H9 (cell line): ENCODE results near the gene CTXN1. TPM values are rescaled to one million over a fixed set of nuclear protein-coding genes. Genes with fewer than 3 reads are reported as not detected.

Experiments
- DNase-seq: peaks from one replicate; pipeline ENCODE4 v3.0.0-alpha.2; 2017
- H2AFZ ChIP-seq: one replicate; pipeline ENCODE4 v1.6.1; 2013; ENCODE audit warnings: mild to moderate bottlenecking, low read length, control low read depth, moderate library complexity
- H2AK5ac ChIP-seq: 2 replicates; pipeline ENCODE4 v1.6.1; 2013; ENCODE audit warnings: low read length, control low read depth, mixed read lengths; ENCODE audit not compliant: insufficient read length
- H2BK120ac ChIP-seq: one replicate; pipeline ENCODE4 v1.6.1; 2013; ENCODE audit warnings: low read depth, mild to moderate bottlenecking, low read length, control low read depth, inconsistent platforms; ENCODE audit not compliant: poor library complexity, severe bottlenecking
- H2BK12ac ChIP-seq: 2 replicates; pipeline ENCODE4 v1.6.1; 2013; ENCODE audit warnings: low read length, control low read depth, mixed read lengths, low read depth; ENCODE audit not compliant: insufficient read length
- H2BK15ac ChIP-seq: 2 replicates; pipeline ENCODE4 v1.6.1; 2013; ENCODE audit warnings: low read depth, low read length, control low read depth
- H2BK20ac ChIP-seq: one replicate; pipeline ENCODE4 v1.6.1; 2013; ENCODE audit warnings: low read depth, mild to moderate bottlenecking, low read length, control low read depth, inconsistent platforms; ENCODE audit not compliant: poor library complexity, severe bottlenecking
- H2BK5ac ChIP-seq: 2 replicates; pipeline ENCODE4 v1.6.1; 2013; ENCODE audit warnings: low read length, control low read depth, mixed read lengths; ENCODE audit not compliant: insufficient read length
- H3K14ac ChIP-seq: 2 replicates; pipeline ENCODE4 v1.6.1; 2013; ENCODE audit warnings: low read length, control low read depth; ENCODE audit not compliant: insufficient read depth
- H3K18ac ChIP-seq: 2 replicates; pipeline ENCODE4 v1.6.1; 2013; ENCODE audit warnings: low read depth, mild to moderate bottlenecking, mixed read lengths, low read length, control low read depth; ENCODE audit not compliant: insufficient read length
- H3K23ac ChIP-seq: 2 replicates; pipeline ENCODE4 v1.6.1; 2013; ENCODE audit warnings: low read length, control low read depth, mixed read lengths, low read depth; ENCODE audit not compliant: insufficient read length
- H3K23me2 ChIP-seq: 2 replicates; pipeline ENCODE4 v1.6.1; 2013; ENCODE audit warnings: low read depth, mild to moderate bottlenecking, mixed read lengths, low read length, control low read depth; ENCODE audit not compliant: insufficient read length, poor library complexity, severe bottlenecking
- H3K27ac ChIP-seq: 2 replicates; pipeline ENCODE4 v1.5.1; 2013; ENCODE audit warnings: low read length, control low read depth, mixed read lengths, low read depth; ENCODE audit not compliant: insufficient read length
- H3K27me3 ChIP-seq: 2 replicates; pipeline ENCODE4 v1.6.1; 2013; ENCODE audit warnings: low read length, control low read depth, inconsistent platforms; ENCODE audit not compliant: insufficient read depth
- H3K4ac ChIP-seq: 2 replicates; pipeline ENCODE4 v1.6.1; 2013; ENCODE audit warnings: low read depth, mild to moderate bottlenecking, control low read depth, inconsistent platforms, low read length, moderate library complexity
- H3K4me1 ChIP-seq: 2 replicates; pipeline ENCODE4 v1.6.1; 2013; ENCODE audit warnings: low read length, control low read depth, inconsistent platforms; ENCODE audit not compliant: insufficient read depth
- H3K4me2 ChIP-seq: 2 replicates; pipeline ENCODE4 v1.6.1; 2013; ENCODE audit warnings: low read length, control low read depth, mixed read lengths; ENCODE audit not compliant: insufficient read length, insufficient read depth
- H3K56ac ChIP-seq: 2 replicates; pipeline ENCODE4 v1.6.1; 2013; ENCODE audit warnings: low read depth, mild to moderate bottlenecking, mixed read lengths, low read length, control low read depth; ENCODE audit not compliant: insufficient read length
- H3K79me1 ChIP-seq: 2 replicates; pipeline ENCODE4 v1.6.1; 2013; ENCODE audit warnings: low read depth, mild to moderate bottlenecking, moderate library complexity, low read length, control low read depth, inconsistent platforms; ENCODE audit not compliant: insufficient read depth, poor library complexity, severe bottlenecking
- H3K79me2 ChIP-seq: 2 replicates; pipeline ENCODE4 v1.6.1; 2013; ENCODE audit warnings: low read length, control low read depth, inconsistent platforms; ENCODE audit not compliant: insufficient read depth
- H3K9ac ChIP-seq: 2 replicates; pipeline ENCODE4 v1.6.1; 2013; ENCODE audit warnings: low read length, control low read depth, mixed read lengths; ENCODE audit not compliant: insufficient read length; ENCODE audit errors: extremely low read depth
- H3K9me3 ChIP-seq: one replicate; pipeline ENCODE4 v1.6.1; 2013; ENCODE audit warnings: low read depth, low read length, inconsistent platforms; ENCODE audit not compliant: control insufficient read depth
- H3T11ph ChIP-seq: one replicate; pipeline ENCODE4 v1.6.1; 2013; ENCODE audit warnings: mild to moderate bottlenecking, low read length, control low read depth, inconsistent platforms
- H4K20me1 ChIP-seq: one replicate; pipeline ENCODE4 v1.6.1; 2013; ENCODE audit not compliant: control insufficient read depth, insufficient read length, insufficient read depth
- H4K5ac ChIP-seq: 2 replicates; pipeline ENCODE4 v1.6.1; 2013; ENCODE audit warnings: low read depth, mild to moderate bottlenecking, mixed read lengths, low read length, control low read depth; ENCODE audit not compliant: insufficient read length
- H4K8ac ChIP-seq: replicated peaks from 2 replicates; pipeline ENCODE4 v1.6.1; 2013; ENCODE audit warnings: low read length, control low read depth, mixed read lengths, low read depth; ENCODE audit not compliant: insufficient read length
- H4K91ac ChIP-seq: 2 replicates; pipeline ENCODE4 v1.6.1; 2013; ENCODE audit warnings: low read depth, mild to moderate bottlenecking, moderate library complexity, mixed read lengths, low read length, control low read depth; ENCODE audit not compliant: insufficient read length
- H3K27ac Mint-ChIP-seq, 3 experiments: 2 replicates in 2 of 3; 3 replicates in 1 of 3; pipeline ENCODE4 v1.8.0; 2020 to 2021; ENCODE audit warnings: mixed read lengths in 3 of 3, mild to moderate bottlenecking in 1 of 3, moderate library complexity in 1 of 3
- H3K27me3 Mint-ChIP-seq: 2 replicates; pipeline ENCODE4 v1.8.0; 2021; ENCODE audit warnings: low read depth, mild to moderate bottlenecking, moderate library complexity, mixed read lengths
- H3K36me3 Mint-ChIP-seq, 3 experiments: 2 replicates in 2 of 3; 3 replicates in 1 of 3; pipeline ENCODE4 v1.8.0; 2020 to 2021; ENCODE audit warnings: low read depth in 3 of 3, mixed read lengths in 3 of 3; ENCODE audit not compliant: insufficient read depth in 1 of 3
- H3K4me1 Mint-ChIP-seq, 2 experiments: 2 replicates each; pipeline ENCODE4 v1.8.0; 2020; ENCODE audit warnings: mixed read lengths in 2 of 2
- H3K4me3 Mint-ChIP-seq, 2 experiments: 2 replicates in 1 of 2; 3 replicates in 1 of 2; pipeline ENCODE4 v1.8.0; 2020 to 2021; ENCODE audit warnings: mild to moderate bottlenecking in 2 of 2, mixed read lengths in 2 of 2, moderate library complexity in 1 of 2
- H3K9me3 Mint-ChIP-seq, 2 experiments: 2 replicates in 1 of 2; 3 replicates in 1 of 2; pipeline ENCODE4 v1.8.0; 2020; ENCODE audit warnings: mild to moderate bottlenecking in 2 of 2, mixed read lengths in 2 of 2, moderate library complexity in 1 of 2
- CTCF ChIP-seq: fragments of 200-600 bp; sonication (generic); conservative IDR thresholded peaks from 3 replicates; pipeline ENCODE4 v1.8.0; 2021; ENCODE audit warnings: antibody characterized with exemption, mild to moderate bottlenecking
- WGBS: extraction: QIAGEN DNeasy Blood & Tissue Kit; methylation state at CpG from one replicate; pipeline ENCODE4 v1.1.7; 2013; ENCODE audit warnings: missing lambda C conversion rate, low lambda C conversion rate, mixed read lengths; ENCODE audit not compliant: insufficient read length; ENCODE audit errors: extremely low coverage; 5-methylcytosine and 5-hydroxymethylcytosine counted together
- total RNA-seq: library from RNA; stranded (reverse); gene quantifications from 2 replicates; pipeline ENCODE4 v1.2.1, GENCODE V29; 2021

Gene CTXN1
- total RNA-seq, 1 experiment from 2014 or later: 22.7 TPM

- Histone ChIP-seq H3K4ac (no peak overlapping the region), H3K18ac (peak overlapping the region; percentile 52), H3K79me2 (peaks cover 6% of the 10 kb centered on the region; the same call in 1 of the 2 replicates), H3K79me1 (no peaks in the 10 kb centered on the region), H2AFZ (no peak overlapping the region), H3K14ac (peak overlapping the region; percentile 73), H2BK120ac (no peak overlapping the region), H3K23me2 (peaks cover 19% of the 10 kb centered on the region), H3K56ac (no peak overlapping the region), H4K20me1 (no peaks in the 10 kb centered on the region), H2BK15ac (no peak overlapping the region), H3K23ac (no peak overlapping the region), H2BK20ac (no peak overlapping the region), H2BK5ac (no peak overlapping the region), H2BK12ac (no peak overlapping the region), H3K9ac (peak overlapping the region; percentile 12), H3K4me2 (peak overlapping the region; percentile 91), H3K9me3 (no peaks in the 10 kb centered on the region), H3K4me1 (0 out of 2 replicates have a peak, but pooled peaks cover 4% of the 10 kb centered on the region), H4K5ac (no peak overlapping the region), H3K27me3 (no peaks in the 10 kb centered on the region), H4K91ac (no peak overlapping the region), H2AK5ac (no peak overlapping the region), H4K8ac (no peak overlapping the region), H3T11ph (no peak overlapping the region), H3K27ac (no peak overlapping the region)
- no peaks in the 10 kb centered on the region; a peak in 3 of 5 replicates for H3K9me3 Mint-ChIP-seq
- H3K27me3 Mint-ChIP-seq: peaks cover 3% of the 10 kb centered on the region
- peak overlapping the region; percentile 86 to 93 for H3K4me3 Mint-ChIP-seq
- WGBS: no CpG with 5 or more reads among the region's 68 CpGs
- DNase-seq: no peak
- TF ChIP-seq CTCF: no peak
- H3K36me3 Mint-ChIP-seq: peaks cover 10 to 20% (median 12%) of the 10 kb centered on the region in 3 experiments
- H3K27ac Mint-ChIP-seq: peak overlapping the region; percentile 81 to 97 (median 94); a peak in 5 of 7 replicates
- peaks cover 15 to 24% of the 10 kb centered on the region in 2 experiments for H3K4me1 Mint-ChIP-seq
These were observed 21.6 kb downstream of the CTXN1 start for GRCh38 chr19:7904074-7905020.
